Ishikawa (cell line): ENCODE measurements around the gene TRIB2.

Source experiments
- CEBPB ChIP-seq: IDR thresholded peaks from 2 replicates; pipeline ENCODE4 v1.6.1; 2012
- CREB1 ChIP-seq: IDR thresholded peaks from 2 replicates; pipeline ENCODE4 v1.6.1; 2012; ENCODE audit warnings: low read depth
- EGR1 ChIP-seq: IDR thresholded peaks from 2 replicates; pipeline ENCODE4 v1.6.1; 2012
- EP300 ChIP-seq: IDR thresholded peaks from 2 replicates; pipeline ENCODE4 v1.6.1; 2012; ENCODE audit warnings: borderline replicate concordance
- FOXM1 ChIP-seq: IDR thresholded peaks from 2 replicates; pipeline ENCODE4 v1.6.1; 2012; ENCODE audit warnings: low read depth, borderline replicate concordance
- MAX ChIP-seq: IDR thresholded peaks from 2 replicates; pipeline ENCODE4 v1.6.1; 2012
- NFIC ChIP-seq: IDR thresholded peaks from 2 replicates; pipeline ENCODE4 v1.6.1; 2012
- RAD21 ChIP-seq: IDR thresholded peaks from 2 replicates; pipeline ENCODE4 v1.6.1; 2012; ENCODE audit warnings: low read depth
- REST ChIP-seq: IDR thresholded peaks from 2 replicates; pipeline ENCODE4 v1.6.1; 2012; ENCODE audit warnings: low read depth, mild to moderate bottlenecking
- TAF1 ChIP-seq: IDR thresholded peaks from 2 replicates; pipeline ENCODE4 v1.6.1; 2012; ENCODE audit warnings: low read depth, mild to moderate bottlenecking
- TCF12 ChIP-seq: IDR thresholded peaks from 2 replicates; pipeline ENCODE4 v1.6.1; 2012; ENCODE audit warnings: low read depth
- TEAD4 ChIP-seq: IDR thresholded peaks from 2 replicates; pipeline ENCODE4 v1.6.1; 2012
- USF1 ChIP-seq: IDR thresholded peaks from 2 replicates; pipeline ENCODE4 v1.6.1; 2012
- YY1 ChIP-seq: IDR thresholded peaks from 2 replicates; pipeline ENCODE4 v1.6.1; 2012; ENCODE audit warnings: low read depth
- ZBTB7A ChIP-seq: IDR thresholded peaks from 2 replicates; pipeline ENCODE4 v1.6.1; 2012; ENCODE audit warnings: low read depth

TRIB2 gene

GRCh38 chr2:12685956-12686355 is 30.8 kb upstream of the TRIB2 start:
- TF ChIP-seq MAX (no peak), CREB1 (no peak), FOXM1 (no peak), USF1 (no peak), CEBPB (no peak), RAD21 (no peak), TAF1 (no peak), YY1 (no peak), REST (no peak)

- TF ChIP-seq YY1 (no peak), EGR1 (no peak), FOXM1 (no peak), TEAD4 (no peak), RAD21 (no peak), ZBTB7A (no peak), EP300 (no peak)
Measured at GRCh38 chr2:12686708-12687283, 29.9 kb upstream of the TRIB2 start.

- TF ChIP-seq NFIC (no peak), CREB1 (no peak), TAF1 (no peak)
Measured at GRCh38 chr2:12688091-12688490, 28.6 kb upstream of the TRIB2 start.

GRCh38 chr2:12688893-12689292 is 27.8 kb upstream of the TRIB2 start:
- TF ChIP-seq EP300: no peak
- TF ChIP-seq EGR1: no peak
- no peak for TF ChIP-seq YY1
- TF ChIP-seq TAF1: no peak
- TF ChIP-seq ZBTB7A: no peak
- TF ChIP-seq RAD21: no peak
- no peak for TF ChIP-seq FOXM1
- TF ChIP-seq CEBPB: no peak
- TF ChIP-seq CREB1: no peak
- TF ChIP-seq NFIC: no peak

- TF ChIP-seq TEAD4: no peak
- TF ChIP-seq EGR1: no peak
- TF ChIP-seq TAF1: no peak
Measured at GRCh38 chr2:12693509-12693908, 23.2 kb upstream of the TRIB2 start.

- TF ChIP-seq EGR1: no peak
- TF ChIP-seq EP300: no peak
- no peak for TF ChIP-seq YY1
- no peak for TF ChIP-seq TAF1
- no peak for TF ChIP-seq MAX
- TF ChIP-seq RAD21: no peak
- TF ChIP-seq CREB1: no peak
Measured at GRCh38 chr2:12694990-12695774, 21.6 kb upstream of the TRIB2 start.

GRCh38 chr2:12697617-12698016 is 19.1 kb upstream of the TRIB2 start:
- TF ChIP-seq RAD21: no peak
- TF ChIP-seq CREB1: no peak
- TF ChIP-seq FOXM1: no peak
- no peak for TF ChIP-seq EP300
- TF ChIP-seq TAF1: no peak
- TF ChIP-seq CEBPB: no peak
- TF ChIP-seq USF1: no peak
- no peak for TF ChIP-seq EGR1
- TF ChIP-seq REST: no peak
- TF ChIP-seq NFIC: no peak
- TF ChIP-seq TEAD4: no peak
- no peak for TF ChIP-seq MAX
- TF ChIP-seq YY1: no peak
- no peak for TF ChIP-seq ZBTB7A
- TF ChIP-seq TCF12: no peak
